ENCODE results near the gene REV1. TPM values are rescaled to one million over a fixed set of nuclear protein-coding genes. Genes with fewer than 3 reads are reported as not detected.
A peak's percentile ranks its signal among the peaks of the same experiment; 100 is the strongest.
"Not testable (repeated sequence)": the region's sequence is repeated elsewhere in the genome, so short reads cannot be mapped to it uniquely, and the experiment has no call there.

The REV1 gene
- total and polyA plus RNA-seq, 12 donors, result 9.6 to 83.1 (median 30.2) TPM

GRCh38 chr2:99509387-99509786 is 19.6 kb upstream of the REV1 start:
- peaks cover 0 to 3% (median 0%) of the 10 kb centered on the region in 7 donors for H3K27me3 ChIP-seq
- no peak overlapping the region for H3K27ac ChIP-seq
- H3K9me3 ChIP-seq, result no peaks in the 10 kb centered on the region
- TF ChIP-seq CTCF (IDR thresholded peaks at IDR 0.05), result no peak
- DNase-seq (no peak), ATAC-seq (no peak)
- 81 to 85% methylated on average over 4 of the region's 4 CpGs for WGBS, 2 donors
- no peaks in the 10 kb centered on the region for H3K36me3 ChIP-seq
- intact Hi-C loops (cut with DNase I), result no loop called here
- no peak overlapping the region for H3K4me3 ChIP-seq
- H3K4me1 ChIP-seq, result peaks cover 0 to 15% (median 0%) of the 10 kb centered on the region in 9 donors

DNA sequence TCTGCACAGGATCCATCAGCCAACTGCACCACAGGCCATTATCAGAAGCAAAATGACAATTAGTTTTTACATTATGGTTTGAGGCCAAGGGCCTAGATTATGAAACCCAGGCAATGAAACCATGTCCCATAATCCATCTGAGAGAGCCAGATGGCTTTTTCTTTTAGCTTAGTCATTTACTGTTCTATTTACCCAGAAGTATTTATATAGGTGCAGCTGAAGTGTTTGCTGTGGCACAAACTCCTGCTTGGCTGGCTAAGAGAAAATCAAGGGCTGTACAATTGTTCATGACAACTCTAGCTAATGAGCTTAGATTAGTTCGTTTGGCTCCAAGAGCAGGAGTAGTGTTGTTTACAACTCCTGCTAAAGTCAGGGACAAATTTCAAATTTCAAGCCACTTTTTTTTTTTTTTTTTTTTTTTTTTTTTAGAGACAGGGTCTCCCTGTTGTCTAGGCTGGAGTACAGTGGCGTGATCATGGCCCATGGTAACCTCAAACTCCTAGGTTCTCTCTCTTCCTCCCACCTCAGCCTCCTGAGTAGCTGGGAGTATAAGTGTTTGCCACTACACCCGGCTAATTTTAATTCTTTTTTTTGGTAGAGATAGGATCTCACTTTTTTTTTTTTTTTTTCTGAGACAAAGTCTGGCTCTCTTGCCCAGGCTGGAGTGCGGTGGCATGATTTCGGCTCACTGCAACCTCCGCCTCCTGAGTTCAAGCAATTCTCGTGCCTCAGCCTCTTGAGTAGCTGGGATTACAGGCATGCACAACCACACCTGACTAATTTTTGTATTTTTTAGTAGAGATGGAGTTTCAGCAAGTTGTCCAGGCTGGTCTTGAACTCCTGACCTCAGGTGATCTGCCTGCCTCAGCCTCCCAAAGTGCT is 18.4 kb upstream of the REV1 start:
- Histone ChIP-seq H3K4me3 (no peak overlapping the region), H3K4me1 (peaks cover 0 to 15% (median 0%) of the 10 kb centered on the region in 9 donors), H3K27ac (peak overlapping the region in 5 of 10 donors; percentile 35 to 56 (median 39)), H3K27me3 (peaks cover 0 to 3% (median 0%) of the 10 kb centered on the region in 7 donors), H3K9me3 (no peaks in the 10 kb centered on the region), H3K36me3 (no peaks in the 10 kb centered on the region)
- no peak for TF ChIP-seq CTCF (IDR thresholded peaks at IDR 0.05)
- DNase-seq, result no peak
- intact Hi-C loops (cut with DNase I), result no loop called here
- WGBS, 2 donors, result 48 to 71% methylated on average over 7 of the region's 7 CpGs
- ATAC-seq, result peak in 4 of 8 donors; percentile 26 to 61 (median 46)

DNA sequence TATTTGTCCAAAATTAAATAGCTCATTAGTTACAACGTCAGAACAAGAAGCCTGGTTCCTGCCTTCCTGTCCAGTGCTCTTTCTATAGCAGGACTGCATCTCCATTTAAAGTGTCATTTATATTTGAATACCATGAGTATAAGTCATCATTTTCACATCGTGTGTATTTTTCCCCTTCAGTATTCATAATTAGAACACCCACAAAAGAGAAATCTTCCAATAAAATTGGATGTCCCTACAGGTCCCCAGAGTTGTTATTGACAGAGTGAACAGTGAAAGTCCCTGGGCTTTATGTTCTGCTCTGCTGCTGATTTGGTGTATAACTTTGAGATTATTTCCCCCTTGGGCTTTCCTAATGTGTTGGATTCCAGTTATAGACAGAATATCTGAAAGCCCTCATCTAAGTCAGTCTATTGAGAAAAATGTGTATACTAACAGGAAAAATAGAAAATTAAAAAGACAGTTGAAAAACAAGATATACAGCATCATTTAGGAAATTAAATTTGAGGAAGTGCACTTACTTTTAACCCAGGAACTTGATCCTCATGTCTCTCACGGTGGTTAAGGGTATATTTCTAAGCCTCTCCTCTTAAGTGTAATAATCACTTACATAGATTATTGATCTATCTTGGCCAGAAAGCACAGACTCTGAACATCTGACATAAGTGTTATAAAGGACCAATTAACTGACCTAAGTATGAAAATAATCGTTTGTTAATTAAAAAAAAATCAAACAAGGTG is 15.2 kb upstream of the REV1 start:
- Histone ChIP-seq H3K4me1 (no peaks in the 10 kb centered on the region), H3K36me3 (no peaks in the 10 kb centered on the region), H3K9me3 (no peaks in the 10 kb centered on the region), H3K4me3 (no peak overlapping the region), H3K27me3 (peaks cover 0 to 6% (median 0%) of the 10 kb centered on the region in 7 donors), H3K27ac (no peak overlapping the region)
- no peak for TF ChIP-seq CTCF (IDR thresholded peaks at IDR 0.05)
- DNase-seq, result no peak
- no peak for ATAC-seq
- WGBS, 2 donors, result 49 to 62% methylated on average over 4 of the region's 4 CpGs
- intact Hi-C loops (cut with DNase I), result no loop called here

GRCh38 chr2:99503662-99504416 is 14.0 kb upstream of the REV1 start:
- WGBS, 2 donors, result 91 to 92% methylated on average over 8 of the region's 8 CpGs
- H3K4me3 ChIP-seq; ATAC-seq; intact Hi-C loops (cut with DNase I); H3K9me3 ChIP-seq; H3K4me1 ChIP-seq; H3K27ac ChIP-seq; H3K36me3 ChIP-seq; DNase-seq: not testable (repeated sequence)
- peaks cover 0 to 13% (median 6%) of the 10 kb centered on the region in 7 donors for H3K27me3 ChIP-seq

All from heart right ventricle (tissue), 16 donors.